ENCODE measurements around the gene LAMA4.

The LAMA4 gene

DNA sequence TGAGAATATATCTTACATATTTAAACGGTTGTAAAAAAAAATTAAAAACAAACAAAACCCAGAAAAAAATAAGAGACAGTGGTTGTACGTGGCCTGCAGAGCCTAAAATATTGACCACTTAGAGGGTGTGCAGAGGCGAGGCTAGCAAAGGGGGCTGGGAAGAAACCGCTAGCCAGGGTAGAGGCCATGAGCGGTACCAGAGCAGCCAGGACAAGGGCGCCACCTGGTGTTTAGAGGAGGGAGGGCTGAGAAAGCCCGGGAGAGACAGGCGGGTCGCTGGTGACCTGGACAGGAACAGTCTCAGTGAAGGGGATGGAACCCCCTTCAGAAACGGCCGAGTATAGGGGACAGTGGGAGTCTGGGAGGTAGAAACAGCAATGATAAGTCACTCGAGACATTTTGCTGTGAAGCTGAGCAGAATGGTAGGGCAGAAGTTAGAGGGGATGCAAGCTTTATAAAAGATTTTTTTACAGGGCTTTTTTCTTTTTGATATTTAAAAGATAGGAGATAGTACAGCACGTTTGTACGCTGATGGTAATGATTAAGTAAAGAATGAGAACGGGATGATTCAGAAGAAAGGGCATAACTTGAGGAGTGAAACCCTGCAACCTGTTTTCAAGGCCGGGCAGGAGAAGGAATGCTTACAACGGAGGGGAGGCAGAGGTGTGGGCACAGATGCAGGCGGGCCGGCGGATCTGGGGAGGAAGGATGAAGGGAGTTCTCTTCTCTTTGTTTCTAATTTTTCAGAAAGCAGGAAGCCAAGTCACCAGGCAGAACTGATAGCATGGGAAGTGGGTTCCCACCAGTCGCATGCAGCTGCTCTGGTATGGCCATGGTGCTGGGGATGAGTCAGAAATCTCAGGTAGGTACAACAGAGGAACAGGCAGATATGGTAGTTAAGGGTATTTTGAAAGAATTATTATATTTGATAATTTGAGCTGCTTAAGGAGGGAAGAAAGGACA is 90.8 kb downstream of the LAMA4 start:
- no peak for TF ChIP-seq ZNF274 (IDR thresholded peaks at IDR 0.05; ENCODE audit: low read depth, low read length)
- no peak overlapping the region for H3K4me3 ChIP-seq (ENCODE audit: low read length)

- no peak overlapping the region for H3K4me3 ChIP-seq (ENCODE audit: low read length)
- TF ChIP-seq ZNF274 (IDR thresholded peaks at IDR 0.05; ENCODE audit: low read depth, low read length): no peak
Observed at GRCh38 chr6:112160745-112161144, 93.6 kb downstream of the LAMA4 start.

DNA sequence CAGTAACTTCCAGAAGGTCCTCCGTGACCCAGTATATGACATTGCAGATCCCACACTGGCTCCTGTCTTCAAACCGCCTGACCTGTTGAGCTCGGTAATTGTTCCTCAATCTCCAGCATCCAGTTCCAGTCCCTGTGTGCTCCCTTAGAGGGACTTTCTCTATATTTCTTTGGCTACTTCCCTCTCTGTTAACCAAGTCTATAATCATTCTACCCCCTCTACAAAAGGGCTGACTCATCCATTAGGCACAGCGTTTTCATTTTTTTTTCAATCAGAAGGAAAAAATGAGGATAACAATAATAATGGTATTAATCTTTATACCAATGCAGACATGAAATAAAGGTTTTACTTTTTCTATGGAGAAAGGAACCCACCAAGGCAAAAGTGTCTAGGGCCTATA is 97.7 kb downstream of the LAMA4 start:
- H3K4me3 ChIP-seq (ENCODE audit: low read length): no peak overlapping the region
- no peak for TF ChIP-seq ZNF274 (IDR thresholded peaks at IDR 0.05; ENCODE audit: low read depth, low read length)

DNA sequence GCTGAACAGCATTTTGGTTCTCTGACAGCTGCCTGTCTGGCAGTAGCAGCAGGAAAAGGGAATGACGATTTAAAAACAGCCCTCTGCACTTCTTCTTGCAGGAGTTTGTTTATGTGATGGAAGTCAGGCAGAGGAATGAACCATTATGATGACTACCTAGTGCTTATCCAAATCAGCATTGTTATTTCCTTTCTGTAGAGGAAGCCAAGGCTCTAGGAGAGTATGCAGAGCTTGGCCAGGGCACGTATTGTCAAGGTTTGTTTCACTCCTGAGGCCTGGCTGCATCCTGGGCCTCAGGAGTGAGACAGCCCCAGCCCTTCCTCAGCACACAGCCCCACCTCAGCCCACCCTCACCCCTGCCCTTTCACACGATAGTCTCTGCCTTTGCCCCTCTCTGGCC is 98.5 kb downstream of the LAMA4 start:
- no peak for TF ChIP-seq ZNF274 (IDR thresholded peaks at IDR 0.05; ENCODE audit: low read depth, low read length)
- H3K4me3 ChIP-seq (ENCODE audit: low read length): no peak overlapping the region

DNA sequence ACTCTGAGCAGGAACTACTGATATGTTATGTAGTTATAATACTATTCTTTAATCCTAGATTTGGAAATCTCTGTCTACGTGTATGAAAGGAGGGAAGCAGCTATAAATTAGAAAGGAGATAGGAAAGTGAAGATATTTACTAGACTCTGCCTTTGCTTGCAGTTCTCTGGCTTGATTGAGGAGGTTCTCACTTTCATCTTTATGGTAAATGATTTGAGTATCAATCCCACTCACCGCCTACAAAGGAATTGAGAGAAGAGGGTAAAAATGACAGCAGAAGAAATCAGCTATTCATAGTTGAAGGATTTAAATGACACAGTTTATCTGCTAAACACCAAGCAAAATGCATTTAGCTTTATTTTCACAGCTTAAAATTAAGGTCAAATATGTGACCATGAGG is 99.7 kb downstream of the LAMA4 start:
- no peak overlapping the region for H3K4me3 ChIP-seq (ENCODE audit: low read length)
- no peak for TF ChIP-seq ZNF274 (IDR thresholded peaks at IDR 0.05; ENCODE audit: low read depth, low read length)

- TF ChIP-seq ZNF274 (IDR thresholded peaks at IDR 0.05; ENCODE audit: low read depth, low read length): no peak
- no peak overlapping the region for H3K4me3 ChIP-seq (ENCODE audit: low read length)
Observed at GRCh38 chr6:112153926-112154607, 100.3 kb downstream of the LAMA4 start.

DNA sequence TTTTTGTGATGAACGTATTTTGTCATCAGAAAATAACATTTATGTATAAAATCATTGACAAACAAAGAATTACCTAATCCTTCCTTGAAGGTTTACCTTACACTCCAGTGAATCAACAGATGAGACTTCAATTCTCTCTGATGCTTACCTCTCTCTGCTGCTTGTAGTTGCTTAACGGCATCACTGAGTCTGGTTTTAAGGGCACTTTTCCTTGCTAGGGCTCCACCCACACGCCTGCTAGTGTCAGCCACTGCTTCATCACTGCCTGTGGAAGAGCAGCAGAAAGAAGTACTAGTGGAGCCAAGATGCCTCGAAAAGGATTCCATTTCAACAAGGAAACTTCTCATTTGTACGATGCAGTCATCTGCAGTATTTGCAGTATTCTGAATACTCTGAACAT is 104.0 kb downstream of the LAMA4 start:
- TF ChIP-seq ZNF274 (IDR thresholded peaks at IDR 0.05; ENCODE audit: low read depth, low read length): no peak
- H3K4me3 ChIP-seq (ENCODE audit: low read length): no peak overlapping the region

GRCh38 chr6:112149719-112150263 is 104.6 kb downstream of the LAMA4 start:
- TF ChIP-seq ZNF274 (IDR thresholded peaks at IDR 0.05; ENCODE audit: low read depth, low read length): no peak
- H3K4me3 ChIP-seq (ENCODE audit: low read length): no peak overlapping the region

DNA sequence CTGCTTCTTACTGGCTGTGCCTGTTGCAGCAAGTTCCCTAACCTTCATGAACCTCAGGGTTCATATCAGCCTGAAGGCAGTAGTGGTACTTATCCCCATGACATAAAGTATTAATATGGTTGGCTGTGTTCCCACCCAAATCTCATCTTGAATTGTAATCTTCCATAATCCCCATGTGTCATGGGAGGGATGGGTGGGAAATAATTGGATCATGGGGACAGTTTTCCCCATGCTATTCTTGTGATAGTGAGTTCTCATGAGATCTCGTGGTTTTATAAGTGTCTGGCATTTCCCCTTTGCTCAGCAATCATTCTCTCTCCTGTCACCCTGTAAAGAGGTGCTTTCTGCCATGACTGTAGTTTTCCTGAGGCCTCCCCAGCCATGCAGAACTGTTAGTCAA is 105.1 kb downstream of the LAMA4 start:
- H3K4me3 ChIP-seq (ENCODE audit: low read length): no peak overlapping the region
- TF ChIP-seq ZNF274 (IDR thresholded peaks at IDR 0.05; ENCODE audit: low read depth, low read length): no peak

DNA sequence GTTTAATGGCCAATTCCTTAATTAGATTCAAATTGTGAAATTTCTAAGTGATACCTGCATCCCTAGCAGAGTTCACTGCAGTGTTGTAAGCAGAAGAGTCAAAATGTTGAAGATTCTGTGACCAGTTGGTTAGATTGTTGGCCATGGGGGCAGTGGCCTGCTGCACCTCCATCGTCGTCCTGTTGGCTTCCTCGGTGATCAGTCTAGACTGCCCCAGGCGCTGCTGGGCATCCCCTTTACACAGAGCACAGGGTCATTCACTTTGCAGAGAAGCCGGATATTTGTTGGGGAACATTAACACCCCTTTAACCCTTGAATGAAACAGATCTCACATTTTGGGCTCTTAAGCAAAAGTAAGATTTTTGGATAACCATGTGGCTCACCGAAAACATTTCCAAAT is 106.3 kb downstream of the LAMA4 start:
- TF ChIP-seq ZNF274 (IDR thresholded peaks at IDR 0.05; ENCODE audit: low read depth, low read length): no peak
- H3K4me3 ChIP-seq (ENCODE audit: low read length): no peak overlapping the region

GRCh38 chr6:112145080-112145573 is 109.2 kb downstream of the LAMA4 start:
- no peak overlapping the region for H3K4me3 ChIP-seq (ENCODE audit: low read length)
- TF ChIP-seq ZNF274 (IDR thresholded peaks at IDR 0.05; ENCODE audit: low read depth, low read length): no peak

GRCh38 chr6:112144145-112144926 is 110.0 kb downstream of the LAMA4 start:
- no peak overlapping the region for H3K4me3 ChIP-seq (ENCODE audit: low read length)
- TF ChIP-seq ZNF274 (IDR thresholded peaks at IDR 0.05; ENCODE audit: low read depth, low read length): no peak

GRCh38 chr6:112141707-112142106 is 112.7 kb downstream of the LAMA4 start:
- H3K4me3 ChIP-seq (ENCODE audit: low read length): no peak overlapping the region
- TF ChIP-seq ZNF274 (IDR thresholded peaks at IDR 0.05; ENCODE audit: low read depth, low read length): no peak

GRCh38 chr6:112139052-112139451 is 115.3 kb downstream of the LAMA4 start:
- TF ChIP-seq ZNF274 (IDR thresholded peaks at IDR 0.05; ENCODE audit: low read depth, low read length): no peak
- no peak overlapping the region for H3K4me3 ChIP-seq (ENCODE audit: low read length)

All from GM08714 (cell line).